Caco-2 (cell line): ENCODE measurements around the gene MSH3. TPM values are rescaled to one million over a fixed set of nuclear protein-coding genes. Genes with fewer than 3 reads are reported as not detected.
A peak's percentile ranks its signal among the peaks of the same experiment; 100 is the strongest.

Experiments
- BruUV-seq: library from RNA; stranded (reverse); fragments of 400-500 nt; replicated peaks from 2 replicates; lab custom pipeline; 2021; lab: Mats Ljungman, UMichigan
- CTCF ChIA-PET: fragments of 300-600 bp; sonication (Branson Sonifier 250); formaldehyde crosslinking; loops from one replicate; lab custom pipeline; 2022; ENCODE audit warnings: antibody characterized with exemption; lab: Charles Lee
- POLR2A ChIA-PET: fragments of 300-600 bp; sonication (Branson Sonifier 250); formaldehyde crosslinking; loops from one replicate; lab custom pipeline; 2022; ENCODE audit warnings: antibody characterized with exemption; lab: Charles Lee
- DNase-seq, 2 experiments: peaks; one replicate each; pipeline versions ENCODE4 v3.0.0 to v3.0.0-alpha.2; 2020 to 2022
- H3K27me3 ChIP-seq: replicated peaks from 2 replicates; pipeline ENCODE4 v1.6.0; 2011; ENCODE audit warnings: low read length; ENCODE audit not compliant: control insufficient read depth, insufficient read depth
- H3K36me3 ChIP-seq: 2 replicates; pipeline ENCODE4 v1.5.1; 2011; ENCODE audit warnings: low read length; ENCODE audit not compliant: control insufficient read depth, insufficient read depth
- H3K4me1 ChIP-seq: fragments of 250-450 bp; sonication (Bioruptor Pico); 2 replicates; pipeline ENCODE4 v1.5.1; 2020; ENCODE audit warnings: mild to moderate bottlenecking
- H3K4me3 ChIP-seq: 2 replicates; pipeline ENCODE4 v1.5.1; 2011; ENCODE audit warnings: low read depth, mild to moderate bottlenecking, control low read depth, low read length
- H3K9me3 ChIP-seq: fragments of 250-450 bp; sonication (Bioruptor Pico); 2 replicates; pipeline ENCODE4 v1.5.1; 2020; ENCODE audit warnings: mild to moderate bottlenecking, moderate library complexity
- H3K27ac Mint-ChIP-seq: one replicate; pipeline ENCODE4 v1.8.0; 2022; ENCODE audit warnings: mixed read lengths; ENCODE audit not compliant: unreplicated experiment
- H3K27me3 Mint-ChIP-seq: one replicate; pipeline ENCODE4 v1.8.0; 2022; ENCODE audit warnings: mixed read lengths; ENCODE audit not compliant: insufficient read depth, unreplicated experiment
- H3K36me3 Mint-ChIP-seq: one replicate; pipeline ENCODE4 v1.8.0; 2022; ENCODE audit warnings: mild to moderate bottlenecking, mixed read lengths; ENCODE audit not compliant: insufficient read depth, unreplicated experiment
- H3K4me1 Mint-ChIP-seq: one replicate; pipeline ENCODE4 v1.8.0; 2022; ENCODE audit warnings: low read depth, mixed read lengths; ENCODE audit not compliant: unreplicated experiment
- H3K4me3 Mint-ChIP-seq: one replicate; pipeline ENCODE4 v1.8.0; 2022; ENCODE audit warnings: mild to moderate bottlenecking, moderate library complexity, mixed read lengths; ENCODE audit not compliant: unreplicated experiment
- H3K9me3 Mint-ChIP-seq: one replicate; pipeline ENCODE4 v1.8.0; 2022; ENCODE audit warnings: mixed read lengths; ENCODE audit not compliant: unreplicated experiment
- CTCF ChIP-seq, 2 experiments: fragments of 200-600 bp in 1 of 2; IDR thresholded peaks; 1 replicate in 1 of 2; 2 replicates in 1 of 2; pipeline versions ENCODE4 v1.5.1 to v1.8.0; 2011 to 2022; ENCODE audit warnings: antibody characterized with exemption in 1 of 2, control low read depth in 1 of 2, inconsistent platforms in 1 of 2, low read depth in 1 of 2, low read length in 1 of 2, mild to moderate bottlenecking in 1 of 2, moderate library complexity in 1 of 2; ENCODE audit not compliant: insufficient read depth in 1 of 2, severe bottlenecking in 1 of 2, unreplicated experiment in 1 of 2
- intact Hi-C: fragments of 100-400 bp; cut with micrococcal nuclease; formaldehyde crosslinking; loops from one replicate; pipeline ENCODE4 v1.10.0; 2022; ENCODE audit not compliant: unreplicated experiment
- total RNA-seq: library from RNA; stranded (reverse); gene quantifications from 2 replicates; pipeline ENCODE4 v1.2.3, GENCODE V29; 2022

The MSH3 gene
- total RNA-seq, 1 experiment from 2014 or later, result 17.1 TPM

- ChIA-PET POLR2A (no interaction called here), CTCF (interaction anchor here (1.3 kb wide), 1 partner anchor 10 kb away, joined by 4 read pairs; no protein-coding TSS in a partner anchor)
- no peak overlapping the region for H3K27ac Mint-ChIP-seq
- H3K9me3 Mint-ChIP-seq, result no peaks in the 10 kb centered on the region
- H3K9me3 ChIP-seq, result no peaks in the 10 kb centered on the region
- DNase-seq, result no peak
- no peaks in the 10 kb centered on the region for H3K27me3 Mint-ChIP-seq
- H3K4me1 ChIP-seq, result peaks cover 4% of the 10 kb centered on the region; the same call in 1 of the 2 replicates
- H3K4me3 Mint-ChIP-seq, result no peak overlapping the region
- no TSS peak for BruUV-seq
- no peaks in the 10 kb centered on the region for H3K4me1 Mint-ChIP-seq
- H3K4me3 ChIP-seq, result no peak overlapping the region
- no peaks in the 10 kb centered on the region; the same call in 1 of the 2 replicates for H3K36me3 ChIP-seq
- no peak for TF ChIP-seq CTCF (IDR thresholded peaks at IDR 0.05; ENCODE audit: insufficient read depth in 1 of 2, low read depth in 1 of 2, low read length in 1 of 2, severe bottlenecking in 1 of 2, unreplicated experiment in 1 of 2)
- no peaks in the 10 kb centered on the region for H3K27me3 ChIP-seq
- H3K36me3 Mint-ChIP-seq, result peaks cover 11% of the 10 kb centered on the region
- intact Hi-C loops, result loop anchor here (5.0 to 10.0 kb wide), 2 partner anchors 254 to 486 kb away; partner anchors contain the start of gene RASGRF2
Measured at GRCh38 chr5:80711216-80711615, 56.8 kb downstream of the MSH3 start.

DNA sequence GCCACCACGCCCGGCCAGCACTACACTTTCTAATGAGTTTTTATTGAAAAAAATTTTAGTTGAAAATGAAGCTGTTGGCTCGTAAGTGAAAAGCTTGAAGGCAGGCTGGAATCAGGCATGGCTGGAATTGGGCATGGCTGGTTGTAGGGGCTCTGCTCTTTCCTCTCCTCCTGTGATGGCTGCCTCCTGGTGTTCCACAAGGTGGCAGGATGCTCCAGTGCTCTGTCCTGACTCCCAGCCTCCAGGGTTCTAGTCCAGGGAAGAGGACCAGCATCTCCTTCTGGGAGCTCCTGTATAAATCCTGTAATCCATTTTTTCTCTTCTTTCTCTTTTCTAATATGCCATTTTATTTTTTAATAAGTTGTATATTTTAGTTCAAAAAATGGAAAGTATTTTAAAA lies 57.5 kb downstream of the MSH3 start:
- Histone ChIP-seq H3K36me3 (no peaks in the 10 kb centered on the region; the same call in 1 of the 2 replicates), H3K4me1 (peaks cover 4% of the 10 kb centered on the region; the same call in 1 of the 2 replicates), H3K4me3 (no peak overlapping the region), H3K9me3 (no peaks in the 10 kb centered on the region), H3K27me3 (no peaks in the 10 kb centered on the region)
- peaks cover 11% of the 10 kb centered on the region for H3K36me3 Mint-ChIP-seq
- H3K9me3 Mint-ChIP-seq, result no peaks in the 10 kb centered on the region
- DNase-seq, result peak; percentile 59 to 62
- no peaks in the 10 kb centered on the region for H3K27me3 Mint-ChIP-seq
- no peaks in the 10 kb centered on the region for H3K4me1 Mint-ChIP-seq
- intact Hi-C loops, result loop anchor here (1.0 to 10.0 kb wide), 4 partner anchors 253 to 485 kb away; partner anchors contain the start of gene RASGRF2
- TF ChIP-seq CTCF (IDR thresholded peaks at IDR 0.05; ENCODE audit: insufficient read depth in 1 of 2, low read depth in 1 of 2, low read length in 1 of 2, severe bottlenecking in 1 of 2, unreplicated experiment in 1 of 2), result peak; percentile 57 to 60
- H3K27ac Mint-ChIP-seq, result no peak overlapping the region
- no peak overlapping the region for H3K4me3 Mint-ChIP-seq
- BruUV-seq, result no TSS peak
- CTCF ChIA-PET, result interaction anchor here (0.6 to 1.3 kb wide), 2 partner anchors 10 to 396 kb away, joined by 4 to 7 read pairs; no protein-coding TSS in a partner anchor
- POLR2A ChIA-PET, result no interaction called here

DNA sequence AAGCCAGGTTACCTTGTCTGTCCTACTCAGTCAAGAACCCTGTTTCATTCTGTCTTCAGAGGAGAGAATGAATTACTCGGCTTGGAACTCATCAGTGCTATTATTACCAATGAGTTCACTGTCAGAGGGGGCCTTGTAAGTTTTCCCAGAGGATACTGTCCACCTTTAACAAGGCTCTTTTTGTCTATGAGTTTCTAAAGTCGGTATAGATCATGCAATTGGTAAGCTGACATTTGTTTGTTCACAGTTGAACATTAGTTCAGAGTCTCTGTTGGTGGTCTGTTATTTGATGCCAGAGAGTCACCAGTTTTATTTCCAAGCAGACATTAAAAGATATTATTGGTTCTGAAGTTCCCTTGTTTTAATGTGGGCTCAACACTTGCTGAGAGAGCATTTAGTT lies 58.5 kb downstream of the MSH3 start:
- Histone ChIP-seq H3K36me3 (no peaks in the 10 kb centered on the region; the same call in 1 of the 2 replicates), H3K4me1 (peaks cover 4% of the 10 kb centered on the region; the same call in 1 of the 2 replicates), H3K4me3 (no peak overlapping the region), H3K27me3 (no peaks in the 10 kb centered on the region), H3K9me3 (no peaks in the 10 kb centered on the region)
- no peaks in the 10 kb centered on the region for H3K4me1 Mint-ChIP-seq
- no peak overlapping the region for H3K4me3 Mint-ChIP-seq
- intact Hi-C loops, result loop anchor here (1.0 to 10.0 kb wide), 4 partner anchors 252 to 484 kb away; partner anchors contain the start of gene RASGRF2
- no peak for DNase-seq
- no peaks in the 10 kb centered on the region for H3K27me3 Mint-ChIP-seq
- TF ChIP-seq CTCF (IDR thresholded peaks at IDR 0.05; ENCODE audit: insufficient read depth in 1 of 2, low read depth in 1 of 2, low read length in 1 of 2, severe bottlenecking in 1 of 2, unreplicated experiment in 1 of 2), result no peak
- BruUV-seq, result no TSS peak
- peaks cover 11% of the 10 kb centered on the region for H3K36me3 Mint-ChIP-seq
- H3K9me3 Mint-ChIP-seq, result no peaks in the 10 kb centered on the region
- CTCF ChIA-PET, result no interaction called here
- H3K27ac Mint-ChIP-seq, result no peak overlapping the region
- POLR2A ChIA-PET, result no interaction called here
